ENCODE results near the gene USP34. TPM values are rescaled to one million over a fixed set of nuclear protein-coding genes. Genes with fewer than 3 reads are reported as not detected.

USP34 gene
- total and polyA plus RNA-seq, 9 donors, result 57.4 to 132 (median 116) TPM

GRCh38 chr2:61184263-61184662 lies 286.6 kb downstream of the USP34 start:
- Histone ChIP-seq H3K4me1 (ENCODE audit: insufficient read depth) (peaks cover 17% of the 10 kb centered on the region), H3K36me3 (peaks cover 3% of the 10 kb centered on the region), H3K9me3 (no peaks in the 10 kb centered on the region), H3K27me3 (no peaks in the 10 kb centered on the region), H3K4me3 (no peak overlapping the region), H3K27ac (no peak overlapping the region)
- no peak for DNase-seq
- WGBS, 3 donors, result 74 to 85% (median 83%) methylated on average over 3 of the region's 3 CpGs
- TF ChIP-seq POLR2A (IDR thresholded peaks at IDR 0.05) (no peak), CTCF (IDR thresholded peaks at IDR 0.05) (no peak), EP300 (IDR thresholded peaks at IDR 0.05) (no peak)
- intact Hi-C loops (cut with DNase I), result no loop called here

- Histone ChIP-seq H3K27ac (no peak overlapping the region), H3K27me3 (no peaks in the 10 kb centered on the region), H3K9me3 (no peaks in the 10 kb centered on the region), H3K4me1 (ENCODE audit: insufficient read depth) (peaks cover 22% of the 10 kb centered on the region), H3K36me3 (peaks cover 3% of the 10 kb centered on the region), H3K4me3 (no peak overlapping the region)
- WGBS, 3 donors, result 94 to 98% (median 97%) methylated on average over 3 of the region's 3 CpGs
- TF ChIP-seq EP300 (IDR thresholded peaks at IDR 0.05) (no peak), POLR2A (IDR thresholded peaks at IDR 0.05) (no peak), CTCF (IDR thresholded peaks at IDR 0.05) (no peak)
- intact Hi-C loops (cut with DNase I), result no loop called here
- no peak for DNase-seq
Measured at GRCh38 chr2:61183795-61184194, 287.1 kb downstream of the USP34 start.

- H3K36me3 ChIP-seq, result peaks cover 3% of the 10 kb centered on the region
- 63 to 72% (median 71%) methylated on average over 6 of the region's 6 CpGs for WGBS, 3 donors
- H3K9me3 ChIP-seq, result no peaks in the 10 kb centered on the region
- peaks cover 30% of the 10 kb centered on the region for H3K4me1 ChIP-seq (ENCODE audit: insufficient read depth)
- no peak overlapping the region for H3K27ac ChIP-seq
- no peaks in the 10 kb centered on the region for H3K27me3 ChIP-seq
- no peak for TF ChIP-seq CTCF (IDR thresholded peaks at IDR 0.05)
- no peak for TF ChIP-seq EP300 (IDR thresholded peaks at IDR 0.05)
- no peak for TF ChIP-seq POLR2A (IDR thresholded peaks at IDR 0.05)
- no peak for DNase-seq
- intact Hi-C loops (cut with DNase I), result no loop called here
- no peak overlapping the region for H3K4me3 ChIP-seq
Measured at GRCh38 chr2:61182059-61182383, 288.9 kb downstream of the USP34 start.

- H3K9me3 ChIP-seq, result no peaks in the 10 kb centered on the region
- H3K36me3 ChIP-seq, result peaks cover 3% of the 10 kb centered on the region
- WGBS, 3 donors, result 35 to 58% (median 35%) methylated on average over 10 of the region's 10 CpGs
- H3K4me3 ChIP-seq, result no peak overlapping the region
- peaks cover 30% of the 10 kb centered on the region for H3K4me1 ChIP-seq (ENCODE audit: insufficient read depth)
- intact Hi-C loops (cut with DNase I), result no loop called here
- H3K27me3 ChIP-seq, result no peaks in the 10 kb centered on the region
- TF ChIP-seq CTCF (IDR thresholded peaks at IDR 0.05) (no peak), EP300 (IDR thresholded peaks at IDR 0.05) (no peak), POLR2A (IDR thresholded peaks at IDR 0.05) (no peak)
- peak overlapping the region in 1 of 2 donors; percentile 43 for H3K27ac ChIP-seq
- no peak for DNase-seq
Measured at GRCh38 chr2:61181382-61182058, 289.4 kb downstream of the USP34 start.

Data from ovary (tissue), 9 donors.